Aorta (tissue), 5 donors: Measurements from ENCODE around the gene NAGS. TPM values are rescaled to one million over a fixed set of nuclear protein-coding genes. Genes with fewer than 3 reads are reported as not detected.

ENCODE experiments used
- ATAC-seq: fragments of 200-7000 bp; cut with Tn5 transposase; one replicate; pipeline ENCODE4 v1.9.1; 2022; ENCODE audit warnings: moderate library complexity; ENCODE audit not compliant: low FRiP score
- DNase-seq, 2 donors: peaks; one replicate each; pipeline ENCODE4 v3.0.0-alpha.2; 2020
- H3K27ac ChIP-seq, 2 donors: one replicate each; pipeline ENCODE4 v1.5.1; 2013; ENCODE audit warnings: low read length in 2 of 2, mild to moderate bottlenecking in 2 of 2, moderate library complexity in 2 of 2, control low read depth in 1 of 2, inconsistent platforms in 1 of 2, low read depth in 1 of 2
- H3K27me3 ChIP-seq, 2 donors: one replicate each; pipeline ENCODE4 v1.6.1; 2013; ENCODE audit warnings: control low read depth in 1 of 2, low read length in 1 of 2, mild to moderate bottlenecking in 1 of 2, moderate library complexity in 1 of 2; ENCODE audit not compliant: insufficient read depth in 2 of 2, control insufficient read depth in 1 of 2
- H3K36me3 ChIP-seq, 2 donors: one replicate each; pipeline ENCODE4 v1.6.1; 2013; ENCODE audit warnings: control low read depth in 1 of 2, low read length in 1 of 2, mild to moderate bottlenecking in 1 of 2; ENCODE audit not compliant: insufficient read depth in 2 of 2, control insufficient read depth in 1 of 2
- H3K4me1 ChIP-seq, 2 donors: one replicate each; pipeline ENCODE4 v1.6.1; 2013; ENCODE audit warnings: low read length in 2 of 2, control low read depth in 1 of 2, mild to moderate bottlenecking in 1 of 2, moderate library complexity in 1 of 2; ENCODE audit not compliant: insufficient read depth in 2 of 2, control insufficient read depth in 1 of 2
- H3K4me3 ChIP-seq, 2 donors: one replicate each; pipeline ENCODE4 v1.5.1; 2013; ENCODE audit warnings: low read length in 2 of 2, control low read depth in 1 of 2, mild to moderate bottlenecking in 1 of 2
- H3K9me3 ChIP-seq: one replicate; pipeline ENCODE4 v1.6.1; 2013; ENCODE audit warnings: mild to moderate bottlenecking, low read length; ENCODE audit not compliant: control insufficient read depth
- WGBS, 2 donors: extraction: QIAGEN DNeasy Blood & Tissue Kit; methylation state at CpG; one replicate each; pipeline ENCODE4 v1.1.7; 2013; 5-methylcytosine and 5-hydroxymethylcytosine counted together
- intact Hi-C, 2 donors: fragments of 100-400 bp; cut with DNase I; formaldehyde crosslinking; loops; one replicate each; pipeline versions ENCODE4 v1.14.2 to v1.15.0; 2022
- polyA plus RNA-seq, 2 donors: library from polyadenylated mRNA; stranded (reverse); fragments of 200-250 nt; gene quantifications; one replicate each; pipeline ENCODE4 v1.2.3, GENCODE V29; 2013
- total RNA-seq, 2 donors: library from RNA; stranded (reverse); fragmentation: NEBNext Ultra II Directional; extraction: Animal tissue kit (Norgen Biotek cat#: 25700); gene quantifications; one replicate each; pipeline ENCODE4 v1.2.1, GENCODE V29; 2021
- donor health status: healthy with polysubstance abuse.
- donor health status: Bipolar disorder and iron deficiency.
- donor health status: DM: no; HTN: no; CAD: no.
- donor health status: DM: no; HTN: no; CAD: no.
- donor health status: DM: yes; HTN: yes; CAD: no.

NAGS gene
- total and polyA plus RNA-seq, 4 donors, result 0.33 to 6.0 (median 1.1) TPM

DNA sequence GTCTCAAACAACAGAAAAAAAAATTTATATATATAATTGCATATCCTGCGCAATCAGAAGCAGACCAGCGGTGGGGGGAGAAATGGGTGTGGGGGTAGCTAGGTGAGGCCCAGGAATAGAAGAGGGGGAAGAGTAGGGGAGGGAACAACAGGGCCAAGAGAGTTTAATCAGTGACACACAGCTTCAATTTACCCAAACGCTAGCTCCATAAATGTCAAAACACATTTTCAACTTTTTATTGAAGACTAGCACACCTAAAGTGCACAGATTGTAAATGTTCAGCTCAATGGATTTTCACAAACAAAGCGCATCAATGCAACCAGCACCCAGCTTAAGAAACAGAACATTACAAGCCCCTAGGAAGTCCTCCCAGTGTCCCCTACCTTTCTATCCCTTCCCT lies 24.8 kb upstream of the NAGS start:
- Histone ChIP-seq H3K36me3 (no peaks in the 10 kb centered on the region), H3K9me3 (no peaks in the 10 kb centered on the region), H3K27me3 (no peaks in the 10 kb centered on the region), H3K4me3 (no peak overlapping the region), H3K4me1 (no peaks in the 10 kb centered on the region), H3K27ac (no peak overlapping the region)
- ATAC-seq (no peak), DNase-seq (no peak)
- WGBS, 2 donors, result 85 to 89% methylated on average over 4 of the region's 4 CpGs
- intact Hi-C loops, result no loop called here

- intact Hi-C loops, result no loop called here
- no peaks in the 10 kb centered on the region for H3K27me3 ChIP-seq
- H3K4me1 ChIP-seq, result no peaks in the 10 kb centered on the region
- H3K36me3 ChIP-seq, result no peaks in the 10 kb centered on the region
- no peak for DNase-seq
- H3K4me3 ChIP-seq, result no peak overlapping the region
- 85 to 87% methylated on average over 2 of the region's 2 CpGs for WGBS, 2 donors
- no peak overlapping the region for H3K27ac ChIP-seq
- ATAC-seq, result no peak
- H3K9me3 ChIP-seq, result no peaks in the 10 kb centered on the region
Observed at GRCh38 chr17:43982171-43982570, 22.3 kb upstream of the NAGS start.

- no peak overlapping the region for H3K4me3 ChIP-seq
- no peaks in the 10 kb centered on the region for H3K9me3 ChIP-seq
- no peak overlapping the region for H3K27ac ChIP-seq
- H3K36me3 ChIP-seq, result no peaks in the 10 kb centered on the region
- intact Hi-C loops, result no loop called here
- no peaks in the 10 kb centered on the region for H3K4me1 ChIP-seq
- no peaks in the 10 kb centered on the region for H3K27me3 ChIP-seq
- ATAC-seq, result peak; percentile 22
- DNase-seq, result no peak
- WGBS, 2 donors, result 20 to 26% methylated on average over 5 of the region's 5 CpGs
Observed at GRCh38 chr17:43983196-43983514, 21.3 kb upstream of the NAGS start.

DNA sequence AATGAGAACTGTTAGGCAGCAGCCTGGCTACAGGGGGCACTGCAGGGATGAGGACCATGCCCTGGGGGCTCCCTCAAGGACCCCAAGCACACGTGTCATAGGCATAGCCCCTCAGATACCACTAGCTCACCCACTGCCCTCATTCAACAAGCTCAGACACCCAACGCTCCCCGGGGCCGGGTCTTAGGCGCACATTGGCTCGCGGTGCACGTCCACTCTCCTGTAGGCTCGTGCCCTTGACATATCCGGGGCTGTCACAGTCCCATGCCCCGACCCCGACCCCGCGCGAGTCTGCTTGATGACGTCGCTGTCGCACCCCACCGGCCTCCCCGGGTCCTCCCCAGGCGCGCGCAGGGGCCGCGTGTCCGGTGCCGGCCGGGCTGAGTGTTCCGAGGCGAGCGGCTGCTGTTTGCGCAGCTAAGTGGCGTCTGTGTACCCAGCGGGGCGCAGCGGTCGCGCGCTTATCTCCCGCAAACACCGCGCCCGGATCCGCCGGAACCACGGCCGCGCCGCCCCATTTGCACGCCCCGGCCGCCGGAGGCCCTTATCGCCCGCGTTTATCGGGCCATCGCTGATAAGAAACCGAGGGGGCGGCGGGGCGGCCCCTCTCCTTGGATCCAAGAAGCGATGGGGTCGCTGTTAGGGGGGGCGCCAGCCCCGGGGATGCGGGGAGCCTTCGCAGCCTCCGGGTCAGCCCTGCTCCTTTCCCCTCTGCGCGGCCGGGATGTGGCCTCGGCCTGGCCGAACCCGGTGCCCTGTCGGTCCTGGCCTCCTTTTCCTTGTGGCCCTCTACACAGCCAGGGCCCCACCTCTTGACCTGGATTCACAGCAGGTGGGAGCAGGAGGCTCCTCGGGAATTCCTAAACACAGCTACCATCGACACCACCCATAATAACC lies 20.7 kb upstream of the NAGS start:
- DNase-seq, result peak in 1 of 2 donors; percentile 78
- intact Hi-C loops, result no loop called here
- Histone ChIP-seq H3K9me3 (no peaks in the 10 kb centered on the region), H3K36me3 (no peaks in the 10 kb centered on the region), H3K27ac (no peak overlapping the region), H3K4me1 (no peaks in the 10 kb centered on the region), H3K4me3 (peak overlapping the region in 1 of 2 donors; percentile 30), H3K27me3 (no peaks in the 10 kb centered on the region)
- peak; percentile 56 for ATAC-seq
- WGBS, 2 donors, result 2 to 3% methylated on average over 68 to 78 of the region's 78 CpGs

DNA sequence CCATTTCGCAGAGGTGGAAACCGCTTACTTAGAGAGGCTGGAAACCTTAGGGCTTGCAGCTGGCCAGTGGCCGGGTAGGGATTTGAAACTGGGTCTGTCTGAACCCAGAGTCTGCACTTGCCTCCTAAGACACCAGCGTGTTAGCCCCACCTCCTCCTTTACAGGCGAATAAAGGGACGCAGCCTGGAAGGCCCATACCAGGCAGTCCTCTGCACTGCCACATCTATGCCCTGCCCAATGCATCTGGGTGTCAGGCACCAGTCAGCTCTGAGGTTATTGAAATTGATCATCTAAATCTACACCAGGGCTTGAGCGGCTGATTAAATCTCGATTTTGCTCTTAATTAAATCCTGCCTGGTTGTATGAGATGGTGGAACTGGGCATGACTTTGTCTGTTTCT lies 19.9 kb upstream of the NAGS start:
- no peaks in the 10 kb centered on the region for H3K4me1 ChIP-seq
- WGBS, 2 donors, result 87 to 88% methylated on average over 8 of the region's 8 CpGs
- no peaks in the 10 kb centered on the region for H3K36me3 ChIP-seq
- DNase-seq (no peak), ATAC-seq (no peak)
- no peak overlapping the region for H3K4me3 ChIP-seq
- intact Hi-C loops, result no loop called here
- H3K27ac ChIP-seq, result no peak overlapping the region
- H3K9me3 ChIP-seq, result no peaks in the 10 kb centered on the region
- H3K27me3 ChIP-seq, result no peaks in the 10 kb centered on the region

- 83 to 85% methylated on average over 7 of the region's 7 CpGs for WGBS, 2 donors
Observed at GRCh38 chr17:43986225-43986981, 18.0 kb upstream of the NAGS start.

DNA sequence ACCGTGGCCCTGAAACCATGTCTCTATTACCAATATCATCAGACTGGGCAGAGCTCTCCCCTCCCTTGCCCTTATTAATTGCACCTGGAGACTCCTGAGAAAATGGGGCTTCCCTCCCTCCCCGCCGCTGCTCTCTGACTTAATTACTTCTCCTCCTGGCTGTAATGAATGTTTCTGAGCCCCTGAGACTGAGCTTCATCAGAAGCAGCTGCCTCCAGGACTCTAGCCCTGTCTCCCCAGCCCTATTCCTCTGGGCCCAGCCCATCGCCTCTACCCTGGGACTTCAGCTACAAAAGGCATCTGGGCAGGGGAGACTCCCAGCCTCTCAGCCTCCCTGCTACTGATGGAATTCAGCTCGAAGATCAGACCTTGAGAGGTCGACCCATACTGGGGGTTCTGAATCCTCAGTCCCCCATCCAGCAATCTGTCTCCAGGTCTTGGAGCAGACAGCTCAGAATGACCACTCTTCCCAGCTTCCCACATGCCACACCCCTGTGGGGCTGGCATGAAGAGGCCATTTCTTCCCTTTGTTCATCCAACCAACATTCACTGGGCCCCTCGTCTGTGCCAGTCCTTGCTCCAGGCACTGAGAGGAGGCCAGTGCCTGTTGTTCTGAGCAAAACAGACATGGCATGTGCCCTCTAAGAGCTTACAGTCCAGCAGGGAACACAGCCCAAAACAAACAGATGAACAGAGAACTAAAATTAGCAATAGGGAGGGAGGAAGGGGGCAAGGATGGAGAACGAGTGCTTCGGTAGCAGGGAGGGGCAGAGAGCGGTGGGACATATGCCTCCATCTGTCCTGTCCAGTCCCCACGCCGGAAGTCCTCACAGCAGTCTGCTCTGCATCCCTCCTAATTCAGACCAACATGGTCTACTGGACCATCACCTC lies 17.0 kb upstream of the NAGS start:
- WGBS, 2 donors, result 56 to 65% methylated on average over 12 of the region's 12 CpGs
- ATAC-seq, result no peak
- Histone ChIP-seq H3K9me3 (no peaks in the 10 kb centered on the region), H3K27me3 (no peaks in the 10 kb centered on the region), H3K36me3 (no peaks in the 10 kb centered on the region), H3K4me3 (no peak overlapping the region), H3K4me1 (no peaks in the 10 kb centered on the region), H3K27ac (no peak overlapping the region)
- no peak for DNase-seq
- intact Hi-C loops, result no loop called here

More at GRCh38 chr17:43986225-43986981, 18.0 kb upstream of the NAGS start:
- DNase-seq (no peak), ATAC-seq (no peak)
- Histone ChIP-seq H3K4me1 (no peaks in the 10 kb centered on the region), H3K4me3 (no peak overlapping the region), H3K9me3 (no peaks in the 10 kb centered on the region), H3K27me3 (no peaks in the 10 kb centered on the region), H3K36me3 (no peaks in the 10 kb centered on the region), H3K27ac (no peak overlapping the region)
- intact Hi-C loops, result no loop called here

- Histone ChIP-seq H3K27ac (no peak overlapping the region), H3K4me3 (no peak overlapping the region), H3K4me1 (no peaks in the 10 kb centered on the region), H3K9me3 (no peaks in the 10 kb centered on the region), H3K36me3 (no peaks in the 10 kb centered on the region), H3K27me3 (no peaks in the 10 kb centered on the region)
- no peak for DNase-seq
- 79 to 85% methylated on average over 9 of the region's 9 CpGs for WGBS, 2 donors
- intact Hi-C loops, result no loop called here
- ATAC-seq, result no peak
Observed at GRCh38 chr17:43988301-43988700, 16.1 kb upstream of the NAGS start.
